Uterus (tissue), 4 donors: ENCODE results near the gene C2. TPM values are rescaled to one million over a fixed set of nuclear protein-coding genes. Genes with fewer than 3 reads are reported as not detected.
"Not testable (repeated sequence)": the region's sequence is repeated elsewhere in the genome, so short reads cannot be mapped to it uniquely, and the experiment has no call there.

Experiments used
- DNase-seq, 2 donors: peaks; one replicate each; pipeline ENCODE4 v3.0.0-alpha.2; 2019 to 2020
- H3K27ac ChIP-seq, 2 donors: fragments of 200-600 bp; sonication (generic); 1 replicate in 1 of 2; 2 replicates in 1 of 2; pipeline ENCODE4 v1.5.1; 2016 to 2018
- H3K27me3 ChIP-seq, 2 donors: fragments of 200-600 bp; sonication (generic); one replicate each; pipeline ENCODE4 v1.5.1; 2018 to 2019; ENCODE audit warnings: control low read depth in 1 of 2
- H3K36me3 ChIP-seq, 2 donors: fragments of 200-600 bp; sonication (generic); one replicate each; pipeline ENCODE4 v1.5.1; 2019; ENCODE audit warnings: control low read depth in 1 of 2
- H3K4me1 ChIP-seq, 2 donors: fragments of 200-600 bp; sonication (generic); one replicate each; pipeline ENCODE4 v1.5.1; 2018 to 2019; ENCODE audit warnings: control low read depth in 1 of 2
- H3K4me3 ChIP-seq, 2 donors: fragments of 200-600 bp; sonication (generic); 1 replicate in 1 of 2; 2 replicates in 1 of 2; pipeline ENCODE4 v1.5.1; 2018 to 2019; ENCODE audit warnings: mild to moderate bottlenecking in 1 of 2
- H3K9me3 ChIP-seq, 2 donors: fragments of 200-600 bp; sonication (generic); one replicate each; pipeline ENCODE4 v1.5.1; 2019; ENCODE audit warnings: control low read depth in 1 of 2
- CTCF ChIP-seq, 4 experiments: fragments of 200-600 bp in 2 of 4; fragments of 450-650 bp in 2 of 4; sonication (generic) in 2 of 4; IDR thresholded peaks; one replicate each; pipeline ENCODE4 v1.5.1; 2016 to 2019; ENCODE audit warnings: antibody characterized with exemption in 4 of 4, mild to moderate bottlenecking in 2 of 4, moderate library complexity in 1 of 4
- POLR2A ChIP-seq, 2 donors: fragments of 450-650 bp; IDR thresholded peaks; one replicate each; pipeline ENCODE4 v1.6.1; 2016; ENCODE audit warnings: antibody characterized with exemption in 2 of 2, mild to moderate bottlenecking in 1 of 2, moderate library complexity in 1 of 2
- intact Hi-C: fragments of 100-400 bp; cut with DNase I; formaldehyde crosslinking; loops from one replicate; pipeline ENCODE4 v1.15.1; 2023; ENCODE audit warnings: low total_unique reads
- total RNA-seq, 4 donors: library from RNA; depleted of rRNA in 3 of 4; stranded (reverse); fragments of >200 nt in 3 of 4; gene quantifications; one replicate each; pipeline versions ENCODE4 v1.1.0 to v1.2.4, GENCODE V29; 2014 to 2023
- donor health status: DM: yes; HTN: yes; CAD: no.

C2 gene
- total RNA-seq, 4 donors from 2014 or later: 4.1 to 24.8 (median 4.6) TPM

DNA sequence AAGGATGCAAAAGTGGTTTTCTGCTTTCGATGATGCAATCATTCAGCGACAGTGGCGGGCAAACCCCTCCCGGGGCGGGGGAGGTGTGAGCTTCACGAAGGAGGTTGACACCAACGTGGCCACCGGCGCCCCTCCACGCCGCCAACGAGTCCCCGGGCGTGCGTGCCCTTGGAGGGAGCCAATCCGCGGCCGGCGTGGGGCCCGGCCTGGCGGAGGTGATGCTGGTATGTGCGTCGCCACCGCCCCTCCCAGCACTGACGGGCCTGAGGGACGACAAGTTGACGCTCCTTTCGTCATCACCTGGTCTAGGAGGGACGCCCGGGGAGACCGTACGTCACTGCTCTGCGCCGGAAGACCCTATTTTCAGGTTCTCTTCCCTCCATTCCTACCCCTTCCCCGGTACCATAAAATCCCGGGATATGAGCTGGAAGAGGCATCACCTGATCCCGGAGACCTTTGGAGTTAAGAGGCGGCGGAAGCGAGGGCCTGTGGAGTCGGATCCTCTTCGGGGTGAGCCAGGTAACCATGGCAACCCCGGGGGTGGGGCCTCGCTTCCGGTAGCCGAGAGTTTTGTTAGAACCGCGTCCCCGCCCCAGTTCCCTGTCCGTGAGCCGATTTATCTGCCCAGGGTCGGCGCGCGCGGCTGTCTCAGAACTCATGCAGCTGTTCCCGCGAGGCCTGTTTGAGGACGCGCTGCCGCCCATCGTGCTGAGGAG, 44.6 kb downstream of the C2 start, which contains the start of gene DXO:
Gene DXO, minus strand, starts transcription at position 146 of the 716 bp plus-strand sequence. CDS start 463 bp downstream, outside the sequence.
- Histone ChIP-seq H3K9me3 (no peaks in the 10 kb centered on the region), H3K4me1 (peaks cover 0 to 5% of the 10 kb centered on the region in 2 donors), H3K27ac (peak within 1 kb of the TSS; percentile 93 to 94), H3K27me3 (no peaks in the 10 kb centered on the region), H3K4me3 (peak within 1 kb of the TSS; percentile 49 to 72), H3K36me3 (no peaks in the 10 kb centered on the region)
- TF ChIP-seq CTCF (IDR thresholded peaks at IDR 0.05): peak in 2 of 4 experiments; percentile 3 to 23
- peak; percentile 41 to 66 for TF ChIP-seq POLR2A (IDR thresholded peaks at IDR 0.05)
- intact Hi-C loops: no loop called here
- peak; percentile 95 to 98 for DNase-seq

DNA sequence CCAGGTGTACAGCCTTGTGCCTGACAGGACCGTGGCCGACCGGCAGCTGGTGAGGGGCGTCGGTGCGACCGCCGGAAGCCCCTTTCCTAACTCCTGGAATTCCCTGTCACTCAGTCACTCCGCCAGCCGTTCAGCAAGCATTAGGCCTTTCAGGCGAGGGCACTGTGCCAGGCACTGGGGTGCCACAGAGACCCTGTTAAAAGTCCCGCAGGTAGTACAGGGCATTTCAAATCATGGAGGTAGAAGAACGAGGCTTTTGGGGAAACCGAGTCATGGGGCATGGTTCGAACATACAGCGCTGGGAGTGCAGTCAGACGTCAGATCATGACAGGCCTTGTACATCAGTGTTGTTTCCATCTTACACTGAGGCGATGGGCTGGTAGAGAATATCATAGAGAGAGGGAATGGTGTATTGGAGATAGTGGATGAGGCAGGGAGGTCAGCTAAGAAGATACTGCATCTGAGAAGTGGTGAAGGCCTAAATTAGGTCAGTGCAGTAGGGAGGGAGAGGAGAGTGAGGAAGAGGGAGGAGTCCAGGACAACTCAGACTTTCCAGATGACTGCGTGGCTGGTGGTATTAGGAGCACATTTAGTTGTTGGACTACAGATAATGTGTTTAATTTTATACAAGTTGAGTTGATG, 45.3 kb downstream of the C2 start:
- H3K27me3 ChIP-seq: no peaks in the 10 kb centered on the region
- peak overlapping the region; percentile 49 to 72 for H3K4me3 ChIP-seq
- H3K27ac ChIP-seq: peak overlapping the region; percentile 93 to 94
- intact Hi-C loops: no loop called here
- H3K4me1 ChIP-seq: peaks cover 0 to 5% of the 10 kb centered on the region in 2 donors
- no peaks in the 10 kb centered on the region for H3K9me3 ChIP-seq
- TF ChIP-seq POLR2A (IDR thresholded peaks at IDR 0.05) (no peak), CTCF (IDR thresholded peaks at IDR 0.05) (no peak)
- no peaks in the 10 kb centered on the region for H3K36me3 ChIP-seq
- DNase-seq: no peak

DNA sequence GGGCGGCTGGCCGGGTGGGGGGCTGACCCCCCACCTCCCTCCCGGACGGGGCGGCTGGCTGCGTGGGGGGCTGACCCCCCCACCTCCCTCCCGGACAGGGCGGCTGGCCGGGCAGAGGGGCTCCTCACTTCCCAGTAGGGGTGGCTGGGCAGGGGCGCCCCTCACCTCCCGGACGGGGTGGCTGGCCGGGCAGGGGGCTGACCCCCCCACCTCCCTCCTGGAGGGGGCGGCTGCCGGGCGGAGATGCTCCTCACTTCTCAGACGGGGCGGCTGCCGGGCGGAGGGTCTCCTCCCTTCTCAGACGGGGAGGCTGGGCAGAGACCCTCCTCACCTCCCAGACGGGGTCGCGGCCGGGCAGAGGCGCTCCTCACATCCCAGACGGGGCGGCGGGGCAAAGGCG, 48.5 kb downstream of the C2 start:
- H3K27me3 ChIP-seq, DNase-seq, H3K27ac ChIP-seq, H3K4me3 ChIP-seq, H3K9me3 ChIP-seq, intact Hi-C loops, H3K36me3 ChIP-seq, H3K4me1 ChIP-seq: not testable (repeated sequence)

DNA sequence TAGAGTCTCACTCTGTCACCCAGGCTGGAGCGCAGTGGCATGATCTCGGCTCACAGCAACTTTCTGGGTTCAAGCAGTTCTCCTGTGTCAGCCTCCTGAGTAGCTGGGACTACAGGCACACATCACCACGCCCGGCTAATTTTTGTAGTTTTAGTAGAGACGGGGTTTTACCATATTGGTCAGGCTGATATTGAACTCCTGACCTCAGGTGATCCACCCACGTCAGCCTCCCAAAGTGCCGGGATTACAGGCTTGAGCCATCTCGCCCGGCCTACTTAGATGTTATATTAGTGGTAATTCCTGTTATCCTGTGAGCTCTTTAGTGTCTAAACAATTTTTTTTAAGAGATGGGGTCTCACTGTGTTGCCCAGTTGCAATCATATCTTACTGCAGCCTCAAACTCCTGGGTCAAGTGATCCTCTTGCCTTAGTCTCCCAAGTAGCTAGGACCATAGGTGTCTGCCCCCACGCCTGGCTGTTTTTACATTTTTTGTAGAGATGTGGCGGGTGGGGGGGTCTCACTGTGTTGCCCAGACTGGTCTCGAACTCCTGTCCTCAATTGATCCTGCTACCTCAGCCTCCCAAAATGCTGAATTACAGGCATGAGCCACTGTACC, 50.4 kb downstream of the C2 start:
- no peaks in the 10 kb centered on the region for H3K36me3 ChIP-seq
- H3K27me3 ChIP-seq: no peaks in the 10 kb centered on the region
- intact Hi-C loops: no loop called here
- no peaks in the 10 kb centered on the region for H3K4me1 ChIP-seq
- DNase-seq: no peak
- no peak for TF ChIP-seq CTCF (IDR thresholded peaks at IDR 0.05)
- no peak for TF ChIP-seq POLR2A (IDR thresholded peaks at IDR 0.05)
- no peaks in the 10 kb centered on the region for H3K9me3 ChIP-seq
- H3K27ac ChIP-seq: no peak overlapping the region
- no peak overlapping the region for H3K4me3 ChIP-seq

DNA sequence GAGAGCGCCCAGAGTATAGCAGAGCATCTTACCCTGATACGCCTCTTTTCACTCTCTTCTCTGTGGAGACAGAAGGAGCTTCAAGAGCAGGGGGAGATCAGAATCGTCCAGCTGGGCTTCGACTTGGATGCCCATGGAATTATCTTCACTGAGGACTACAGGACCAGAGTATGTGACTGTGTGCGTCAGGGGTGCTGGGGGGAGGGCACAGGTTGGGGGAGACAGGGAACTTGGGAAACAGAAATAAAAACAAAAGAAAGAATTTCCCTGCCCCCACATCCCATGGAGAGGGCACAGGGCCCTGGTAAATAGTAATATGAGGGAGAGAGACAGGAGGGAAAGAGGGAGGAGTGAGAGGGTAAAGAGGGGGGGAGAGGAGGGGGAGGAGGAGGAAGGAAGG, 51.3 kb downstream of the C2 start:
- no peaks in the 10 kb centered on the region for H3K4me1 ChIP-seq
- intact Hi-C loops: no loop called here
- H3K27me3 ChIP-seq: no peaks in the 10 kb centered on the region
- TF ChIP-seq POLR2A (IDR thresholded peaks at IDR 0.05): no peak
- no peak for TF ChIP-seq CTCF (IDR thresholded peaks at IDR 0.05)
- no peak overlapping the region for H3K27ac ChIP-seq
- H3K4me3 ChIP-seq: no peak overlapping the region
- no peak for DNase-seq
- no peaks in the 10 kb centered on the region for H3K9me3 ChIP-seq
- H3K36me3 ChIP-seq: no peaks in the 10 kb centered on the region
